ENCODE data around the gene BOD1L2.

Gene BOD1L2

GRCh38 chr18:57146956-57147636, at the start of gene BOD1L2:
TSS of gene BOD1L2 (plus strand) at chr18:57147087. CDS start at chr18:57147313, 226 bp downstream.
- no peak for DNase-seq (ENCODE audit: low spot score)

- no peak for DNase-seq (ENCODE audit: low spot score)
Measured at GRCh38 chr18:57107140-57107832, 39.6 kb upstream of the BOD1L2 start.

GRCh38 chr18:57110290-57110689, 36.6 kb upstream of the BOD1L2 start:
- DNase-seq (ENCODE audit: low spot score) = no peak

- no peak for DNase-seq (ENCODE audit: low spot score)
Measured at GRCh38 chr18:57113799-57114420, 33.0 kb upstream of the BOD1L2 start.

GRCh38 chr18:57116598-57117132, 30.2 kb upstream of the BOD1L2 start:
- DNase-seq (ENCODE audit: low spot score) = no peak

GRCh38 chr18:57121542-57122112, 25.3 kb upstream of the BOD1L2 start:
- no peak for DNase-seq (ENCODE audit: low spot score)

- DNase-seq (ENCODE audit: low spot score) = no peak
Measured at GRCh38 chr18:57122936-57123510, 23.9 kb upstream of the BOD1L2 start.

GRCh38 chr18:57125627-57126026, 21.3 kb upstream of the BOD1L2 start:
- DNase-seq (ENCODE audit: low spot score) = no peak

GRCh38 chr18:57128220-57128932, 18.5 kb upstream of the BOD1L2 start:
- no peak for DNase-seq (ENCODE audit: low spot score)

GRCh38 chr18:57131101-57131500, 15.8 kb upstream of the BOD1L2 start:
- no peak for DNase-seq (ENCODE audit: low spot score)

- DNase-seq (ENCODE audit: low spot score) = no peak
Measured at GRCh38 chr18:57131782-57132181, 15.1 kb upstream of the BOD1L2 start.

GRCh38 chr18:57134618-57135135, 12.2 kb upstream of the BOD1L2 start:
- no peak for DNase-seq (ENCODE audit: low spot score)

- no peak for DNase-seq (ENCODE audit: low spot score)
Measured at GRCh38 chr18:57135699-57136098, 11.2 kb upstream of the BOD1L2 start.

GRCh38 chr18:57137847-57138246, 9.0 kb upstream of the BOD1L2 start:
- no peak for DNase-seq (ENCODE audit: low spot score)

- DNase-seq (ENCODE audit: low spot score) = no peak
Measured at GRCh38 chr18:57141208-57142129, 5.4 kb upstream of the BOD1L2 start.

- DNase-seq (ENCODE audit: low spot score) = no peak
Measured at GRCh38 chr18:57142324-57142723, 4.6 kb upstream of the BOD1L2 start.

- no peak for DNase-seq (ENCODE audit: low spot score)
Measured at GRCh38 chr18:57143265-57143664, 3.6 kb upstream of the BOD1L2 start.

GRCh38 chr18:57148263-57148662, 1.4 kb downstream of the BOD1L2 start:
- DNase-seq (ENCODE audit: low spot score) = no peak

GRCh38 chr18:57149051-57149450, 2.2 kb downstream of the BOD1L2 start:
- DNase-seq (ENCODE audit: low spot score) = no peak

GRCh38 chr18:57149531-57149930, 2.6 kb downstream of the BOD1L2 start:
- DNase-seq (ENCODE audit: low spot score) = no peak

Data from hematopoietic multipotent progenitor cell treated with erythropoietin and hydrocortisone succinate and interleukin-3 and kit ligand, for 17 days (in vitro differentiated cells).